Neural progenitor cell (in vitro differentiated cells): ENCODE measurements around the gene ENPP1. TPM values are rescaled to one million over a fixed set of nuclear protein-coding genes. Genes with fewer than 3 reads are reported as not detected.

Experiments
- DNase-seq: peaks from one replicate; pipeline ENCODE4 v3.0.0-alpha.2; 2016; ENCODE audit warnings: low spot score
- H2AFZ ChIP-seq: fragments of 200-600 bp; sonication (generic); replicated peaks from 2 replicates; pipeline ENCODE4 v1.6.1; 2016; ENCODE audit warnings: antibody characterized with exemption
- H3F3A ChIP-seq: fragments of 200-600 bp; sonication (generic); 2 replicates; pipeline ENCODE4 v1.6.1; 2016; ENCODE audit warnings: antibody characterized with exemption, low read depth
- H3K27ac ChIP-seq: fragments of 200-600 bp; sonication (generic); 2 replicates; pipeline ENCODE4 v1.5.1; 2016; ENCODE audit warnings: mild to moderate bottlenecking
- H3K27me3 ChIP-seq: fragments of 200-600 bp; sonication (generic); 2 replicates; pipeline ENCODE4 v1.6.1; 2016; ENCODE audit warnings: mild to moderate bottlenecking, moderate library complexity
- H3K36me3 ChIP-seq: fragments of 200-600 bp; sonication (generic); 2 replicates; pipeline ENCODE4 v1.5.1; 2016
- H3K4me1 ChIP-seq: fragments of 200-600 bp; sonication (generic); 2 replicates; pipeline ENCODE4 v1.6.1; 2016; ENCODE audit warnings: mixed run types
- H3K4me2 ChIP-seq: fragments of 200-600 bp; sonication (generic); 2 replicates; pipeline ENCODE4 v1.6.1; 2016
- H3K4me3 ChIP-seq: fragments of 200-600 bp; sonication (generic); 2 replicates; pipeline ENCODE4 v1.5.1; 2016
- H3K79me2 ChIP-seq: fragments of 200-600 bp; sonication (generic); 2 replicates; pipeline ENCODE4 v1.6.1; 2016; ENCODE audit warnings: low read depth
- H3K9ac ChIP-seq: fragments of 200-600 bp; sonication (generic); 2 replicates; pipeline ENCODE4 v1.6.1; 2016
- H3K9me3 ChIP-seq: fragments of 200-600 bp; sonication (generic); 2 replicates; pipeline ENCODE4 v1.5.1; 2016; ENCODE audit warnings: low read depth
- H4K20me1 ChIP-seq: fragments of 200-600 bp; sonication (generic); 2 replicates; pipeline ENCODE4 v1.6.1; 2016; ENCODE audit warnings: low read depth
- H3K27ac Mint-ChIP-seq: 3 replicates; pipeline ENCODE4 v1.8.0; 2021; ENCODE audit warnings: mixed read lengths
- H3K27me3 Mint-ChIP-seq: 2 replicates; pipeline ENCODE4 v1.8.0; 2022; ENCODE audit warnings: low read depth, mild to moderate bottlenecking, inconsistent platforms, moderate library complexity, mixed read lengths; ENCODE audit not compliant: insufficient read depth
- H3K36me3 Mint-ChIP-seq: 3 replicates; pipeline ENCODE4 v1.8.0; 2021; ENCODE audit warnings: mixed read lengths
- H3K4me1 Mint-ChIP-seq: 3 replicates; pipeline ENCODE4 v1.8.0; 2021; ENCODE audit warnings: mixed read lengths
- H3K4me3 Mint-ChIP-seq: 3 replicates; pipeline ENCODE4 v1.8.0; 2021; ENCODE audit warnings: mild to moderate bottlenecking, moderate library complexity, mixed read lengths
- H3K9me3 Mint-ChIP-seq: 3 replicates; pipeline ENCODE4 v1.8.0; 2020; ENCODE audit warnings: mixed read lengths
- CTCF ChIP-seq: fragments of 200-600 bp; sonication (generic); IDR thresholded peaks from 2 replicates; pipeline ENCODE4 v1.5.1; 2017; ENCODE audit warnings: antibody characterized with exemption, mild to moderate bottlenecking
- EZH2 ChIP-seq: fragments of 200-600 bp; sonication (generic); IDR thresholded peaks from 2 replicates; pipeline ENCODE4 v1.6.1; 2017; ENCODE audit warnings: antibody characterized with exemption, mild to moderate bottlenecking, moderate library complexity
- EZH2phosphoT487 ChIP-seq: fragments of 200-600 bp; sonication (generic); IDR thresholded peaks from 2 replicates; pipeline ENCODE4 v1.6.1; 2017; ENCODE audit warnings: antibody characterized with exemption
- total RNA-seq: library from RNA; depleted of rRNA; stranded (reverse); fragments of >200 nt; gene quantifications from 2 replicates; pipeline ENCODE4 v1.2.3, GENCODE V29; 2015; ENCODE audit warnings: low replicate concordance

The ENPP1 gene
- total RNA-seq, 1 donor from 2014 or later = 9.7 TPM

GRCh38 chr6:131851049-131851769 is 43.4 kb downstream of the ENPP1 start:
- H3K36me3 Mint-ChIP-seq = no peaks in the 10 kb centered on the region
- Histone ChIP-seq H3F3A (no peaks in the 10 kb centered on the region), H3K9me3 (no peaks in the 10 kb centered on the region), H3K79me2 (no peaks in the 10 kb centered on the region), H3K27me3 (no peaks in the 10 kb centered on the region), H3K4me3 (no peak overlapping the region), H2AFZ (no peak overlapping the region), H3K4me2 (no peak overlapping the region), H3K9ac (no peak overlapping the region), H3K36me3 (no peaks in the 10 kb centered on the region), H4K20me1 (no peaks in the 10 kb centered on the region), H3K27ac (no peak overlapping the region), H3K4me1 (no peaks in the 10 kb centered on the region)
- no peaks in the 10 kb centered on the region for H3K9me3 Mint-ChIP-seq
- DNase-seq = no peak
- H3K4me1 Mint-ChIP-seq = no peaks in the 10 kb centered on the region
- H3K27me3 Mint-ChIP-seq = peaks cover 3% of the 10 kb centered on the region
- TF ChIP-seq EZH2 (no peak), EZH2phosphoT487 (no peak), CTCF (no peak)
- no peak overlapping the region for H3K27ac Mint-ChIP-seq
- H3K4me3 Mint-ChIP-seq = no peak overlapping the region

GRCh38 chr6:131852200-131852599 is 44.4 kb downstream of the ENPP1 start:
- Histone ChIP-seq H4K20me1 (no peaks in the 10 kb centered on the region), H3F3A (no peaks in the 10 kb centered on the region), H3K9ac (no peak overlapping the region), H3K4me1 (no peaks in the 10 kb centered on the region), H2AFZ (no peak overlapping the region), H3K4me3 (no peak overlapping the region), H3K27me3 (no peaks in the 10 kb centered on the region), H3K79me2 (no peaks in the 10 kb centered on the region), H3K9me3 (no peaks in the 10 kb centered on the region), H3K27ac (no peak overlapping the region), H3K4me2 (no peak overlapping the region), H3K36me3 (no peaks in the 10 kb centered on the region)
- peaks cover 3% of the 10 kb centered on the region for H3K27me3 Mint-ChIP-seq
- H3K4me1 Mint-ChIP-seq = no peaks in the 10 kb centered on the region
- no peak for DNase-seq
- no peaks in the 10 kb centered on the region for H3K9me3 Mint-ChIP-seq
- TF ChIP-seq EZH2 = no peak
- TF ChIP-seq CTCF = no peak
- TF ChIP-seq EZH2phosphoT487 = no peak
- no peak overlapping the region for H3K4me3 Mint-ChIP-seq
- H3K36me3 Mint-ChIP-seq = no peaks in the 10 kb centered on the region
- no peak overlapping the region for H3K27ac Mint-ChIP-seq

GRCh38 chr6:131854803-131855202 is 47.0 kb downstream of the ENPP1 start:
- Mint-ChIP-seq H3K27ac (no peak overlapping the region), H3K9me3 (no peaks in the 10 kb centered on the region), H3K27me3 (peaks cover 3% of the 10 kb centered on the region), H3K4me3 (no peak overlapping the region), H3K36me3 (no peaks in the 10 kb centered on the region), H3K4me1 (peaks cover 2% of the 10 kb centered on the region)
- no peak overlapping the region for H3K4me2 ChIP-seq
- no peaks in the 10 kb centered on the region for H4K20me1 ChIP-seq
- H2AFZ ChIP-seq = no peak overlapping the region
- no peaks in the 10 kb centered on the region for H3F3A ChIP-seq
- H3K4me3 ChIP-seq = no peak overlapping the region
- H3K79me2 ChIP-seq = no peaks in the 10 kb centered on the region
- no peaks in the 10 kb centered on the region for H3K36me3 ChIP-seq
- H3K4me1 ChIP-seq = peaks cover under 1% of the 10 kb centered on the region
- H3K27me3 ChIP-seq = no peaks in the 10 kb centered on the region
- TF ChIP-seq CTCF (no peak), EZH2phosphoT487 (no peak), EZH2 (no peak)
- no peak overlapping the region for H3K9ac ChIP-seq
- no peak overlapping the region for H3K27ac ChIP-seq
- no peak for DNase-seq
- no peaks in the 10 kb centered on the region for H3K9me3 ChIP-seq
